HG03469 (cell line): Measurements from ENCODE around the gene ZNF208.
"Not testable (repeated sequence)": the region's sequence is repeated elsewhere in the genome, so short reads cannot be mapped to it uniquely, and the experiment has no call there.

Experiments used
- ATAC-seq: cut with Tn5 transposase; IDR thresholded peaks from one replicate; pipeline ENCODE4 v1.9.1; 2021; ENCODE audit warnings: mild to moderate bottlenecking, moderate library complexity, moderate number of reproducible peaks; ENCODE audit not compliant: unreplicated experiment

ZNF208 gene

DNA sequence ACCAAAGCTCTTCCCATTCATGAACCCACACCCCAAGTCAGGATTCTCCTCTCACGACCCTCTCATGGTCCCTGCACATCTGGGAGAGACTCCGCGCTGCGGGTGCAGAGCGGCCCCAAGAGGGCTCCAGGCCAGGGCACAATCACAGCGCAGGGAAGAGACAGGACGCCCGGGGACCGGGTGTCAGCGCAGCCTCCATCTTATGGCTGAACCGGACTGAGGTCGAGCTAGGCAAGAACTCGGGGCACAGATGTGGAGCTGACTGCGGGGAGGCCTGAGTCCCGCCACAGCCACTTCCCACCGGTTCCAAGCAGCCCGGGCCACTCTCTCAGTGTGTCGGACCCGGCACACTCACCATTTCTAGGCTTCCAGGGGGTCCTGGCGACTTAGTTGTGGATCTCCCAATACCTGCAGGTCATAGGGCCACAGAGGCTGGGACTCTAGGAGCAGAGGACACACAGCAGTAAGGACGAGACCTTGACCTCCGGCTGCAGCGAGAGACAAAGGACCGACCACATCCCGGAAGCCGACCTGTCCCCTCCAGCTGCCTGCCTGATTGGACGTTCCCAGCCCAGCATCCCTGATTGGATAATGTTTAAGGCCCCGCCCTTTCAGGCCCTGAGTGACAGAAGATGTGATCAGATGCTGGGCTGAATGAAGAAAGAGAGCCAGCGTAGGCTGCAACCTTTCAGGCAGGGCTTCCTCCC, at the start of gene ZNF208:
TSS of gene ZNF208 (minus strand) at position 507 of the 707 bp plus-strand sequence. CDS start at position 358, 149 bp downstream.
- not testable (repeated sequence) for ATAC-seq

DNA sequence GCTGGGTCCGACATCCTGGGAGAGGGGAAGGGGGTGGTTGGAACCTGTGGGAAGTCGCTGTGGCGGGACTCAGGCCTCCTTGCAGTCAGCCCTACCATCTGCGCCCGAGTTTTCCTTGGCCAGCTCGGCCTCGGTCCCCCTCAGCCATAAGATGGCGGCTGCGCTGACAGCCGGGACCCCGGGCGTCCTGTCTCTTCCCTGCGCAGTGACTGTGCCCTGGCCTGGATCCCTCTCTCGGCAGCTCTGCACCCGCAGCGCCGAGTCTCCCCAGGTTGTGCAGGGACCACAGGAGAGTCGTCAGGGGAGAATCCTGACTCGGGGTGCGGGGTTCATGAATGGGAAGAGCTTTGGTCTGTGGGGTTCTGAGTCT, 41.9 kb upstream of the ZNF208 start:
- no peak for ATAC-seq

DNA sequence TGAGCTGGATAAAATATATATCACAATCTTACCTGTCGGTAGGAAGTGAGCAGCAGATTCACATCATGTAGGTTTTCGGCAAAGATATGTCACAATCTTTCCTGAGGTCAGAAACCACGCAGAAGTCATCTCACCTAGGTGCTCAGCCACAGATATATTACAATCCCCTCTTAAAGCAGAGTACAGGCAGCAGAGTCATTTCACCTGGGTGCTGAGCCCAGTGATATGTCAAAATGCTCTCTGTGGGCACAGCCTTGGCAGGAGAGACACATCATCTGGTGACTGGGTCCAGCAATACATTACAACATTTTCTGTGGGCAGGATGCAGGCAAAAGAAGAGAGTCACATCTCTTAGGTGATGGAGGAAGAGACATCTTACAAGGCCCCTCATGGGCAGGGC, 30.4 kb upstream of the ZNF208 start:
- ATAC-seq, result not testable (repeated sequence)

DNA sequence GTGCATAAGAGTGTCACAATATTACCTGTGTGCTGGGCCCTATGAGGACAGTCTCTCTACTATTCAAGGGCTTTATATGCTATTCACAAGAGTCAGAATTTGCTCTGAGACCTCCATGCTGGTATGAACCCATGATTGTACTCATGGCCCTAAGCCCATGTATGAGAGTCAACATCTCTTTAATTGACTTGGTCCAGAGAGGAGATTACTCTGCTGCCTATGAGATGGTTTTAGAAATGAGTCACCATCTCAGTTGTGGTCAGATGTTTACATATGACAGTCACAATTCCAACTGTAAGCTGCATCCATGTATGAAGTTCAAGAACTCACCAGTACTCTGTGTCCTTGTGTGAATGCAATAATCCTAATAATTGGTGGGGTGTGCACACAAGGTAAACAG, 19.9 kb upstream of the ZNF208 start:
- ATAC-seq, result no peak

DNA sequence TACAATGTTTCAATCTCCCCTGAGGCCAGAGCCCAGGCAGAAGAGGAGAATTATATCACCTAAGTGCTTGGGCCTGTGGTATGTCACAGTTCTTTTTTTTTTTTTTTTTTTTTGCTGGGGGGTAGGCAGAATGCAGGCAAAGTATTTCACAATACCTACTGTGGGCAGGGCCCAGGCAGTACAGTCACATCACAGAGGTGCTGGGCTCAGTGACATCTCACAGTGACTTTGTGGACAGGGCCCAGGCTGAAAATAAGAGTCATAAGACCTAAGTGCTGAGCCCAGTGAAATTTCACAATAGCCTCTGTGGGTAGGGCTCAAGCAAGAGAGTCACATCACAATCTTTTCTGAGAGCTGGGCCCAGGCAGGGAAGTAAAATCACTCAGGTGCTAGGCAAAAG, 15.9 kb upstream of the ZNF208 start:
- no peak for ATAC-seq

DNA sequence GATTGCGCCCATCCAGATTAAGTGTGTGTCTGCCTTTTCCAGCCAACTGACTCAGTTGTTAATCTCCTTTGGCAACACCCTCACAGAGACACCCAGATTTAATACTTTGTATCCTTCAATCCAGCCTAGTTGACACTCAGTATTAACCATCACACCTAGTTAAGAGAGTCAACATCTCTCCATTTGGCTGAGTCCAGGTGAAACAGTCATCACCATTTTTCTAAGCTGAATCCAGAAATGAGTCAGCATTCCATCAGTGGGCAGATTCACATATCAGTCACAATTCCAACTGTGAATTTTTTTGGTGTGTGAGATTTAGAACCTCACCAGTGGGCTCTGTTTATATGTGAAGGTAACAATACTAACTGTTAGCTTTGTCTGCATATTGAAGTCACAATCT, 14.8 kb upstream of the ZNF208 start:
- not testable (repeated sequence) for ATAC-seq

DNA sequence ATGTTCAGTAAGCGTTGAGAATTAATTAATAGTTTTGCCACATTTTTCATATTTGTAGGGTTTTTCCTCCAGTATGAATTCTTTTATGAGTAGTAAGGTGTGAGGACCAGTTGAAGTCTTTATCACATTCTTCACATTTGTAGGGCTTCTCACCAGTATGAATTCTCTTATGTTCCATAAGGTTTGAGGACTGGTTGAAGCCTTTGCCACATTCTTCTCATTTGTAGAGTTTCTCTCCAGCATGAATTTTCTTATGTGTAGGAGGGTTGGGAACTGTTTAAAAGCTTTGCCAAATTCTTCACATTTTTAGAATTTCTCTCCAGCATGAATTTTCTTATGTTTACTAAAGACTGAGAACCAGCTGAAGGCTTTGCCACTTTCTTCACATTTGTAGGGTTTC, 40.3 kb downstream of the ZNF208 start:
- no peak for ATAC-seq

DNA sequence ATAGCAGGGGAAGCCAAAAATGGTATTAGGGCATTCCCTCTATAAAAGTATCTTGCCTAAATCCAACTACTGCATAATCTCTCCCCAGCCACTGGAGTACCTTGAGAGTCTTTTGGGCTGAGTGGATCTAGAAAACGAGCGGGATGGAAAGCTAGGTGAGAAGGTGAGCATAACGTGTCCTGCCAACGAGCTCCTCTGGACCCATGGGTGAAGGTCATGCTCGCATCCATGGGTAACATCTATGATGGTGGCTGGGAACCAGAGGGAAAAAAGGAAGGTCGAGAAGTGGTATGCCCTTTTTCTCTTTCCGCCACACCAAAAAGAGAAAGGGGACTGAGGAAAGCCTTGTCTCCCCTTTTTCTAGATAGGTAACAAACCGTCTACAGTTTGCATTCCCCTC, 63.0 kb downstream of the ZNF208 start:
- no peak for ATAC-seq

DNA sequence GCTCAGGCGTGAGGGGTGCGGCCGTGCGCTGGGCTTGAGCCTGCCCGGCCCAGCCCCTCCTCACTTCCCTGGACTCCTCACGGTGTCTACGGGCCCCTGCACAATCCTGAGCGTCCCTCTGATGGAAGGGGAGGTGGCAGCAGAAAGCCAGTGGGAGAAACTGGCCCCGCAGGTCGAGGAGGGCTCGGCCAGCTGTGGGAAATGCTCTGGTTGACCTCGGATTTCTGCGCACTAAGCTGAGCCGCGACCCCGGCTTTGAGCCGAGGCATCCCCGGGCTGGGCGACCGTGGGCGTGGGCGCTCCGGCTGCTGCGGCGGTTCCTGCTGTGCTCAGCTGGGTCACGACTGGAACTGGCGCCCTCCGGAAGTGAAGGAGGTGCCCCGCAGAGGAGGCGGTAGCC, 70.1 kb downstream of the ZNF208 start:
- no peak for ATAC-seq

DNA sequence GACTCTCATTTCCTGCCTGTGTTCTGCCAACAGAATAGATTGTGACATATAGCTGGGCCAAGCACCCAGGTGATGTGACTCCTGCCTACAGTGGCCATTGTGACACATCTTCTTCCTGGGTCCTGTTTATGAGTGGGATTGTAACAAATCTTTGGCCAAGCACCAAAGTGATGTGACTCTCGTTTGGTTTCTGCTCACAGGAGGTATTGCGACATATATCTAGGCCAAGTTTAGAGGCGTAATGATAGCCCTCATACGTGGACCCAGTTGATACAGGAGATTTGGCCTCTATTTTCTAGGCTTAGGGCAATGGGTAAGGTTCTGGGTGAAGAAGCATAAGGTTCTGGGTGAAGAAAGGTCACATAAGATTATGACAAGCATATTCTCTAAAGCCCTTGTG, 76.2 kb downstream of the ZNF208 start:
- ATAC-seq, result no peak

DNA sequence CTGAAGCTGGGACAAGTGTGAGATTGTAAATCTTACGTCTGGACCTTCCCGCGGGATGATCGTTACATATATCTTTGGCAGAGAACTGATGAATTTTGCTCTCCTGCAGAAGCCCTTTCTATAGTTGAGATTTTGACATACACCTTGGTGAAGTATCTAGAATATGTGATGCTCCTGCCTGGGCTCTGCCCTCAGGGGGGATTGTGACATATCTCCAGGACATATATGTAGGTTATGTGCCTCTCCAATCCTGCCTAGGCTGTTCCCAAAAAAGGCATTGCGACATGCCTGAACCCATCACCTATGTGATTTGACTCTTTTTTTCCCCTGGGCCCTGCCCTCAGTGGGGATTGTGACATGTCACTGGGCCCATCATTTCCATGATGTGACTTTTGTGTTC, 76.6 kb downstream of the ZNF208 start:
- ATAC-seq, result no peak

DNA sequence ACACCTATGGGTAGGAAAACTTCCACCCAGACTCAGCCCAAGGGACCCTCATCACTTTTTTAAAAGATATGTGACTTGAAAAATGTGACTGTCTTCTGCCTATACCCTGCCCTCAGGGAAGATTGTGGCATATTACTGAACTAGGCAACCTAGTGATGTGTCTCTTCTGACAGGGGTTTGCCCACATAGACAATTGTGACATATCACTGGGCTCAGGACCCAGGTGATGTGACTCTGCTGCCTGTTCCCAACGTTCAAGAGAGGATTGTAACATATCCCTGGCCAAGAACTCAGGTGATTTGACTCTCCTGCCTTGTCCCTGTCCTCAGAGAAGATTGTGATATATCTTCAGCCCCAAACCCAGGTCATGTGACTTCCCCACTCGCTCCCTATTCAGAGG, 88.5 kb downstream of the ZNF208 start:
- no peak for ATAC-seq

DNA sequence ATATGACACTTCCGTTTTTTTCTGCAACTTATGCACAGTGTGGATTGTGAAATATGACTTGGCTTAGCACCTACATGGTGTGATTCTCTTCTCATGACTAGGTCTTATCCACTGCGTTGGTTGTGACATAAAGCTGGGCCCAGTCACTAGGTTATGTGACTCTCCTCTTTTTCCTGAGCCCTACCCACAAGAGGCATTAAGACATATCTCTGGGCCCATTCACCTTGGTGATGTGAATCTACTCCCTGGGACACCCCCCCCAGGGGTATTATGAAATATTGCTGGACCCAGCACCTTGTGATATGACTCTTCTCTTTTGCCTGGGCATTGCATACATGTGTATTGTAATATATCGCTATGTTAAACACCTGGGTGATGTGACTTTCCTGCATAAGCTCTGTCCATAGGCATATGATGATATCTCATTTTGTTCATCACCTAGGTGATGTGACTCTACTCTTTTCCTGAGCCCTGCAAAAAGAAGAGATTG, 89.0 kb downstream of the ZNF208 start:
- no peak for ATAC-seq

DNA sequence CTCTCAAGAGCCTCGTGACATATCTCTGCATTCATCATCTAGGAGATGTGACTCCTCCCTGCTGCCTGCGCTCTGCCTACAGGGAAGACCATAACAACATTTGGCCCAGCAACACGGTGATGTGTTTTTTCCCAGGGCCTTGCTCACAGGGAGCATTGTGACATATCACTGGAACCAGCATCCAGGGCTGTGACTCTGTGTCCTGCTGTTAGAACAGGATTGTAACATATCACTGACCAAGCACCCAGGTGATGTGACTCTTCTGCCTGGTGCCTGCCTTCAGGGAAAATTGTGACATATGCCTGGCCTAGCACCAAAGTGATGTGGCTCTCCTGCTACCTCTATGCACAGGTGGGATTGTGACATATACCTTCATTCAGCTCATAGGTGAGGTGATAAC, 95.3 kb downstream of the ZNF208 start:
- ATAC-seq, result no peak

DNA sequence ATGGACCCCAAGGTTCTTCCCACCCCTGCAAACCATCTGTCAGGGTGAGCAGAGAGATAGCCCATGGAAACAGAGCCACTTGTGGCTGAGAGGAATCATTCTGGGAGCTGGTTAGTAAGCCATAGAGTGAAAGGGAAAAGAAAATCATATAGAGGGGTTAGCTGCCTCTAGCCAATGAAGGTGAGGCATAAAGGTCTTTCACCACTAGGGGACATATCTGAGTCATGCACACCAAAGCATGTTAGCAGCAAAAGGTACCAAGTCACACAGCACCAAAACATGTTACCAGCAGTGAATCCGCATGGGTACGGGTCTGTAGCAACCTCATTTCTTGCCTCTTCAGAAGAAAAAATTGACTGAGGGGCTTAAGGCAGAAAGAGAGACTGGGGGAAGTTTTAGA, 98.1 kb downstream of the ZNF208 start:
- ATAC-seq, result no peak

DNA sequence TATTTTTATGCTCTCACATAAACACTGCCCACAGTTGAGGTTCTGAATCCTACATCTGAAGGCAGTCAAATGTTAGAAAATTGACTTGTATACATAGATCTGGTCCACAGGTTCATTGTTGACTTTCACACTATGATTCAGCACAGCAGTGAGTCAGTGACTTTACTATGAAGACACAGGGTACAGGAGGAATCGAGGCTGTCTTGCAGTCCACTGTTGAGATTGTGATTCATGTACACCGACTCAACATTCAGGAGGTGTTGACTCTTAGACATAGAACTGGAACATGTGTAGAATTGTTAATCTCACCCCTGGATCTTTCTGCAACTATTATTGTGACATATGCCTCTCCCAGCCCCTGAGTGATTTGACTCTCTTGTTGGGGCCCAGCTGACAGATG, 100.4 kb downstream of the ZNF208 start:
- ATAC-seq, result no peak

DNA sequence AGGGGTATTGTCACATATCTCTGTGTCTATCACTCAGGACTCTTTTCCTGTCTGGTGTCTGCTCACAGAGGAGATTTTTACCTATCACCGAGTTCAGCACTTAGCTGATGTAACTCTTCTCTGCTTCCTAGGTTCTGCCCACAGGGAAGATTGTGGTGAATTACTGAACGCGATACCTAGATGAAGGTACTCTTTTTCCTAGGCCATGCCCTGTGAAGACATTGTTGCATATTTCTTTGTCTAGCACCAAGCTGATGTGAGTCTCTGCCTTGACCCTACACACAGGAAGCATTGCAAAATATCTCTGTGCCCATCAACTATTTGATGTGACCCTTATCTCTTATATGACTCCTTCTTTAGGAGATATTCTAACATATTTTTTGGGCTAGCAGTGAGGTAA, 102.7 kb downstream of the ZNF208 start:
- ATAC-seq, result no peak

DNA sequence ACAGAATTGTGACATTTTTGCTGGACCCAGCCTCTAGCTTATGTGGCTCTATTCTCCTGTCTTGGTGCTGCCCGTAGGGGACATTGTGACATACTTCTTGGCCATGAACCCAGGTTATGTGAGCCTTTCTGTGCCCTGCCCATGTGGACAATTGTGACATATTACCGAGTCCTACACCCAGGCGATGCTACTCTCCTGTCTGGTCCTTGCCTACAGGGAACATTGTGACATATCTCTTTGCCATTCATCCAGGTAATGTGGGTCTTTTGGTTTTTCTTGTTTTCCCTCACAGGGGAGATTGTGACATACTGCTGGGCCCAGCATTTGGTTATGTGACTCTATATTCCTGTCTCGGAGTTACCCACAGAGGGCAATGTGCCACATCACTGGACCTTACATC, 103.2 kb downstream of the ZNF208 start:
- ATAC-seq, result no peak

DNA sequence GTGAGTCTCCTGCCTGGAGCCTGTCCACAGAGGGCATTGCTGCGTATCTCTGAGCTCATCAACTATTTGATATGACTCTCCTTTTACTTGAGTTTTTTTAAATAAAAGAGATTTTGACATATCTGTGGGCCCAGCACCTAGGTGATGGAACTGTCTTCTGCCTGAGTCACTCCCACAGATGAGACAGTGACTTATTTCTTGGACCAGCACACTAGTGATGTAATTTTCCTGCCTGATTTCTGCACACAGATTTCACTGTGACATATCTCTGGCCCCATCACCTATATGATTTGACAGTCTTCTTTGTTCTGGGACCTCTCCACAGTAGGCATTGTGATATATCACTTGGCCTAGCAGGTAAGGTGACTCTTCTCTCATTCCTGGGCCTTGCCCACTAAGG, 108.2 kb downstream of the ZNF208 start:
- no peak for ATAC-seq

DNA sequence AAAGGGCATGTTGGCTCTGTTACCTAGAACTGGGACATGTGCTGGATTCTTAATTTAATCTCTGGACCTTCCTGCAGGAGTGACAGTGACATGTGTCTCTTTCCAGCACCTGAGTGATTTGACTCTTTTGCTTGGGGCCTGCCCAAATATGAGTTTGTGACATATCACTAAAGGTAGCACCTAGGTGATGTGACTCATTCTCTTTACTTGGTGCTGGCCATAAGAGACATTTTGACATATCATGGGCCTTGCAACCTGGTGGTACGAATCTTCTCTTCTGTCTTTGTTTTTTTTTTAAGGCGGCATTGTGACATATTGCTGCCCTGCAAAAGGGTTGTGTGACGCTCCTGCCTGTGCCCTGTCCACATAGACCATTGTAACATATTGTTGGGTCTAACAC, 108.9 kb downstream of the ZNF208 start:
- no peak for ATAC-seq

DNA sequence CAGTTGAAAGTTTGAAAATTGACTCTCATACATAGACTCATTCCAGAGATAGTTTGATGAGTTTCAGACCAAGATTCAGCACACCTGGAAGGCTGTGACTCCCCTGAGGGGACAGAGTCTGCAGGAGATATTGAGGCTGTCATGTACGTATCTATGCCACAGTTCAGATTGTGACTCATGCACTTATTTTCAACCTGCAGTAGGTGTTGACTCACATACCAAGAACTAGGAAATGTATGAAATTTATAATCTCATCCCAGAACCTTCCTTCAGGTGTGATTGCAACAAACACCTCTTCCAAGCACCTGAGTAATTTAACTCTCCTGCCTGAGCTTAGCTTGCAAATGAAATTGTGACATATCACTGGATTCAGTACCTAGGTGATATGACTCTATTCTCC, 110.3 kb downstream of the ZNF208 start:
- ATAC-seq, result no peak

DNA sequence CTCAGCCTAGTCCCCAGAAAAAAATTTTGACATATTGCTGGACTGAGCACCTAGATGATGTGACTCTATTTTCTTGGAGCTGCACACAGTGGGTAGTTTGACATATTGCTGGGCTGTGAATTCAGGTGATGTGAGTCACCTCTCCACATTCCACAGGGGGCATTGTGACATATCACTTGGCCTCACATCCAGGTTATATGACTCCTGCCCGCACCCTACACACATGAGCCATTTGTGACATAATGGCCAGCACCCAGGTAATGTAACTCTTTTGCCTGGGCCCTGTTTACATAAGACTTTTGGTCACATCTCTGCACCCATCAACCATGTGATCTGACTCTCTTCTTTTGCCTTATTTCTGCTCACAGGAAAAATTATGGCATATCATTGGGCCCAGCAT, 119.7 kb downstream of the ZNF208 start:
- ATAC-seq, result no peak

DNA sequence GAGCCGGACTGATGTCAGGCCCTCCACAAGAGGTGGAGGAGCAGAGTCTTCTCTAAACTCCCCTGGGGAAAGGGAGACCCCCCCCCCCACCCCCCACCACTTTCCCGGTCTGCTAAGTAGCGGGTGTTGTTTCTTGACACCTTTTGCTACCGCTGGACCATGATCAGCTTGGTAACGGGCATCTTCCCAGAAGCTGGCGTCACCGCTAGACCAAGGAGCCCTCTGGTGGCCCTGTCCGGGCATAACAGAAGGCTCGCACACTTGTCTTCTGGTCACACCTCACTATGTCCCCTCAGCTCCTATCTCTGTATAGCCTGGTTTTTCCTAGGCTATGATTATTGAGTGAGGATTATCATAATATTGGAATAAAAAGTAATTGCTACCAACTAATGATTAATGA, 120.7 kb downstream of the ZNF208 start:
- not testable (repeated sequence) for ATAC-seq
